Smooth muscle cell (in vitro differentiated cells): ENCODE measurements around the gene MCAT. TPM values are rescaled to one million over a fixed set of nuclear protein-coding genes. Genes with fewer than 3 reads are reported as not detected.

Experiments
- DNase-seq: peaks from one replicate; lab custom pipeline; 2025; ENCODE audit not compliant: unreplicated experiment; lab: John Stamatoyannopoulos, UW
- H2AFZ ChIP-seq: fragments of 200-600 bp; sonication (generic); 2 replicates; pipeline ENCODE4 v1.6.0; 2016; ENCODE audit warnings: antibody characterized with exemption, low read depth, mild to moderate bottlenecking
- H3F3A ChIP-seq: fragments of 200-600 bp; sonication (generic); 2 replicates; pipeline ENCODE4 v1.6.0; 2017; ENCODE audit warnings: antibody characterized with exemption, low read depth
- H3K27ac ChIP-seq: fragments of 200-600 bp; sonication (generic); 2 replicates; pipeline ENCODE4 v1.5.1; 2016; ENCODE audit warnings: low read depth, mild to moderate bottlenecking
- H3K27me3 ChIP-seq: fragments of 200-600 bp; sonication (generic); 2 replicates; pipeline ENCODE4 v1.6.1; 2016; ENCODE audit warnings: low read depth, mild to moderate bottlenecking
- H3K36me3 ChIP-seq: fragments of 200-600 bp; sonication (generic); 2 replicates; pipeline ENCODE4 v1.5.1; 2016; ENCODE audit warnings: low read depth
- H3K4me1 ChIP-seq: fragments of 200-600 bp; sonication (generic); 2 replicates; pipeline ENCODE4 v1.5.1; 2016; ENCODE audit warnings: low read depth
- H3K4me2 ChIP-seq: fragments of 200-600 bp; sonication (generic); 2 replicates; pipeline ENCODE4 v1.6.0; 2016; ENCODE audit warnings: mild to moderate bottlenecking
- H3K4me3 ChIP-seq: fragments of 200-600 bp; sonication (generic); 2 replicates; pipeline ENCODE4 v1.5.1; 2016; ENCODE audit warnings: mild to moderate bottlenecking
- H3K79me2 ChIP-seq: fragments of 200-600 bp; sonication (generic); 2 replicates; pipeline ENCODE4 v1.6.0; 2016; ENCODE audit warnings: low read depth, mild to moderate bottlenecking
- H3K9ac ChIP-seq: fragments of 200-600 bp; sonication (generic); 2 replicates; pipeline ENCODE4 v1.6.0; 2016; ENCODE audit warnings: low read depth
- H3K9me3 ChIP-seq: fragments of 200-600 bp; sonication (generic); replicated peaks from 2 replicates; pipeline ENCODE4 v1.5.1; 2016; ENCODE audit warnings: low read depth
- H4K20me1 ChIP-seq: fragments of 200-600 bp; sonication (generic); 2 replicates; pipeline ENCODE4 v1.6.0; 2016; ENCODE audit warnings: low read depth
- WGBS: methylation state at CpG from one replicate; pipeline ENCODE4 v1.1.7; 2016; ENCODE audit warnings: low lambda C conversion rate; 5-methylcytosine and 5-hydroxymethylcytosine counted together
- polyA plus RNA-seq: library from polyadenylated mRNA; unstranded; fragments of >200 nt; fragmentation: Nextera tagmentation; extraction: Ambion mirVana; gene quantifications from 2 replicates; pipeline ENCODE4 v1.2.1, GENCODE V29; 2016
- total RNA-seq: library from RNA; depleted of rRNA; stranded (reverse); fragments of >200 nt; gene quantifications from 2 replicates; pipeline ENCODE4 v1.2.3, GENCODE V29; 2014
- TF ChIP-seq, protein P1 (sequence below): fragments of 200-600 bp; sonication (generic); IDR thresholded peaks from 2 replicates; pipeline ENCODE4 v1.5.1; 2017; ENCODE audit warnings: borderline replicate concordance, mild to moderate bottlenecking, antibody characterized with exemption; ENCODE audit not compliant: insufficient read depth, poor library complexity, severe bottlenecking

Gene MCAT
- total and polyA plus RNA-seq, 2 experiments from 2014 or later = 9.3 to 16.1 TPM

DNA sequence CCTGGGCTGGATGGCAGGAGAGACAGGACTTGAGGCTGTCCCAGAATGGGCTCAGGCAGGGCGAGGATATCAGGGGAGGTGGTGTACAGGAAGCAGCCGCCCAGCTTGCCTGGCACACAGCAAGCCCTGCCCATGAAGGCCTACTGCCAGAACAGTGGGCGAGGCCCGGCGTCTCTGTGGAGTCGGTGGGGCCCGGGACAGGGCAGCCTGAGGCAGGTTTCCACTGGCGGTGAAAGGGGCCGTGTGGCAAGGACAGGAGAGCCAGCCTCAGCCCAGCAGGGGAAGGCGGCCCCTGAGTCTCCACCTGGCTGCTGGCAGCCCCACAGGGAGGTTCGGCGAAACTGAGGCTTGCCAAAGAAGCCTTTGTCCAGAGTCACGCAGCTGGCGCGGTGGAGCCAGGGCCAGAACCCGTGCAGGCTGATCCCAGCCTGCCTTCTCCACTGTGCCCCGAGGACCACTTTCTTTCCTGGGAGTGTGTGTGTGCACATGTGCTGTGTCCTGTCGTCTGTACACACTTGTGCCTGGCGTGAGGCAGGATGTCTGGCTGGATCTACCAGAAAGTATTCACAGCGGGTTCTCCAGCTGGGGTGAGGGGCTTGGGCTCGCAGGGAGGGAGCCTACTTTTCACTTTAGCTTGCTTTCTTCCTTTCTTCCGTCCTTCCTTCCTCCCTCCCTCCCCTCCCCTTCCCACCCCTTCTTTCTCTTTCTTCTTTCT, 9.3 kb upstream of the MCAT start:
- Histone ChIP-seq H3K27ac (peak overlapping the region; percentile 4), H3K9ac (peak overlapping the region; percentile 64), H3K36me3 (no peaks in the 10 kb centered on the region), H2AFZ (no peak overlapping the region), H3K4me1 (peaks cover 13% of the 10 kb centered on the region), H3F3A (no peaks in the 10 kb centered on the region), H3K4me3 (peak overlapping the region; percentile 74), H3K27me3 (no peaks in the 10 kb centered on the region), H4K20me1 (peaks cover 37% of the 10 kb centered on the region), H3K79me2 (peaks cover 20% of the 10 kb centered on the region), H3K9me3 (no peaks in the 10 kb centered on the region), H3K4me2 (peak overlapping the region; percentile 99)
- TF ChIP-seq, protein P1, sequence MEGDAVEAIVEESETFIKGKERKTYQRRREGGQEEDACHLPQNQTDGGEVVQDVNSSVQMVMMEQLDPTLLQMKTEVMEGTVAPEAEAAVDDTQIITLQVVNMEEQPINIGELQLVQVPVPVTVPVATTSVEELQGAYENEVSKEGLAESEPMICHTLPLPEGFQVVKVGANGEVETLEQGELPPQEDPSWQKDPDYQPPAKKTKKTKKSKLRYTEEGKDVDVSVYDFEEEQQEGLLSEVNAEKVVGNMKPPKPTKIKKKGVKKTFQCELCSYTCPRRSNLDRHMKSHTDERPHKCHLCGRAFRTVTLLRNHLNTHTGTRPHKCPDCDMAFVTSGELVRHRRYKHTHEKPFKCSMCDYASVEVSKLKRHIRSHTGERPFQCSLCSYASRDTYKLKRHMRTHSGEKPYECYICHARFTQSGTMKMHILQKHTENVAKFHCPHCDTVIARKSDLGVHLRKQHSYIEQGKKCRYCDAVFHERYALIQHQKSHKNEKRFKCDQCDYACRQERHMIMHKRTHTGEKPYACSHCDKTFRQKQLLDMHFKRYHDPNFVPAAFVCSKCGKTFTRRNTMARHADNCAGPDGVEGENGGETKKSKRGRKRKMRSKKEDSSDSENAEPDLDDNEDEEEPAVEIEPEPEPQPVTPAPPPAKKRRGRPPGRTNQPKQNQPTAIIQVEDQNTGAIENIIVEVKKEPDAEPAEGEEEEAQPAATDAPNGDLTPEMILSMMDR = no peak
- DNase-seq = no peak
- 54% methylated on average over 22 of the region's 22 CpGs for WGBS

DNA sequence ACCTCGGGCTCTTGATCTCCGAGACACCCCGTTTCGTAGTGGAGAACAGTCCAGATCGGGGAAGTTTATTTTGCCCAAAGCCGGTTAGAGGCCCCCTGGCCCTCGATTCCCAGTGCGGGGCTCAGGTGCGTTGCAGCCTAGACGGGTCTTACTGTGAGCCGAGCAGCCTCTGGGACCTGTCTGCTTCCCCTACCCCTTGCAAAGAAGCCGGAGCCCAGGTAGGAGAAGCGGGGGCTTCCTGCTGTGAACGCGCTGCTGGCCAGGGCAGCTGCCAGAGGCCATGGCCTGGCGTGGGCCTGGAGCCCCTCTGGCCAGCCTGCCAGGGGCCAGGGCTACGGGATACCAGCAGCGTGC, 8.8 kb upstream of the MCAT start:
- peak overlapping the region; percentile 64 for H3K9ac ChIP-seq
- H3K27ac ChIP-seq = no peak overlapping the region
- peaks cover 20% of the 10 kb centered on the region for H3K79me2 ChIP-seq
- H3K36me3 ChIP-seq = no peaks in the 10 kb centered on the region
- peak overlapping the region; percentile 87 for H2AFZ ChIP-seq
- TF ChIP-seq, protein P1 = no peak
- peaks cover 13% of the 10 kb centered on the region for H3K4me1 ChIP-seq
- no peak for DNase-seq
- H3K27me3 ChIP-seq = no peaks in the 10 kb centered on the region
- H3K4me2 ChIP-seq = peak overlapping the region; percentile 99
- no peaks in the 10 kb centered on the region for H3F3A ChIP-seq
- peak overlapping the region; percentile 74 for H3K4me3 ChIP-seq
- peaks cover 32% of the 10 kb centered on the region for H4K20me1 ChIP-seq
- 74% methylated on average over 17 of the region's 18 CpGs for WGBS
- no peaks in the 10 kb centered on the region for H3K9me3 ChIP-seq

DNA sequence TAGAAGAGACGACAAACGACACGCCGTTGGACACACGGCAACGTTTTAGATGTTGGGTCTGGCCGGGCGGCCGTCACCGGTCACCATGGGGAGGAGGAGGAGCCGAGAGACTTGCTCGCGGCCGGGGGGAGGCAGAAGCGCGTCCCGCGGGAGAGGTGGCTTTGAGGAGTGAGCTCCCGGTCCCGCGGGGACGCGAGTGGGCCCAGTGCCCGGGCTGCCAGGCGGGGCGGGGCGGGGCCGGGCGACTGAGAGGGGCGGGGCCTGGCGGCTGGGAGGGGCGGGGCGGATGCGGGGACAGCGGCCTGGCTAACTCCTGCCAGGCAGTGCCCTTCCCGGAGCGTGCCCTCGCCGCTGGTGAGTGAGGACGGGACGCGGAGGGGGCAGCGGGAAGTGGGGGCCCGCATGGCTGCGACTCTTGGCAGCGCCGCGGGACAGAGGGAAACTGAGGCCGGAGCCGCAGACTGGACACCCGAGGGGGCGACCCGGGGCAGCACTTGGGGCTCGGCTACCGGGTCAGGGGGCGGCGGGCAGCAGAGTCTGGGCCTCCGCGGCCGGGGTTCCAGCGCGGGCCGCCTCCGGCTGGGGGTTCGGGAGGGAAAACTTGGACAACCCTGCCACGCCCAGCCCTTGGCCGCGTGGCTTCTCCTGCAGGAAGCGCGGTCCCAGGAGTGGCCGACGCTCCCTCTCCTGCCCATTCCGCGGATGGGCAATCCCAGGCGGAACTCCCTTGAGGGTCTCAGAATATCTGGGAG, 8.2 kb upstream of the MCAT start, which contains the start of gene TSPO:
TSPO (plus strand) TSS at position 309 of the 752 bp plus-strand sequence. CDS start 7,680 bp downstream, outside the sequence.
- DNase-seq = peak; percentile 50
- H2AFZ ChIP-seq = peak within 1 kb of the TSS; percentile 87
- no peaks in the 10 kb centered on the region for H3K36me3 ChIP-seq
- peak within 1 kb of the TSS; percentile 99 for H3K4me2 ChIP-seq
- H4K20me1 ChIP-seq = peaks cover 27% of the 10 kb centered on the region
- H3K9me3 ChIP-seq = no peaks in the 10 kb centered on the region
- H3K4me3 ChIP-seq = peak within 1 kb of the TSS; percentile 74
- H3K4me1 ChIP-seq = peaks cover 13% of the 10 kb centered on the region
- WGBS = 21% methylated on average over 36 of the region's 75 CpGs
- no peaks in the 10 kb centered on the region for H3K27me3 ChIP-seq
- peak within 1 kb of the TSS; percentile 64 for H3K9ac ChIP-seq
- no peaks in the 10 kb centered on the region for H3F3A ChIP-seq
- TF ChIP-seq, protein P1 = no peak
- H3K79me2 ChIP-seq = peaks cover 20% of the 10 kb centered on the region
- peak within 1 kb of the TSS; percentile 4 for H3K27ac ChIP-seq
